Measurements from ENCODE around the gene IPO11. TPM values are rescaled to one million over a fixed set of nuclear protein-coding genes. Genes with fewer than 3 reads are reported as not detected.

IPO11 gene
- total RNA-seq, 1 donor from 2014 or later: 20.2 TPM

DNA sequence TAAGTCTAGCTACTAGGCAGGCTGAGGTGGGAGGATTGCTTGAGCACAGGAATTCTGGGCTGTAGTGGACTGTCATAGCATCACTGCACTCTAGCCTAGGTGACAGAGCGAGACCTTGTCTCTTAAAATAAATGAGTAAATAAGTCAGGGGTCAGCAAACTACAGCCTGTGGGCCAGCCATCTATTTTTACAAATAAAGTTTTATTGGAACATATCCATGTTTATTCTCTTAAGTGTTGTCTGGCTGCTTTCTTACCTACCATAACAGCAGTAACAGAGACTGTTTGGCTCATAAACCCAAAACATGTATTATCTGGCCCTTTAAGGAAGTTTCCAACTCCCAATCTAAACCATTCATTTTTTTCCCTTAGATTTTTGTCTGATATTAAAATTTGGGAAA lies 38.5 kb upstream of the IPO11 start:
- peaks cover 17% of the 10 kb centered on the region for H3K36me3 Mint-ChIP-seq (ENCODE audit: low read depth)
- H3K9me3 Mint-ChIP-seq (ENCODE audit: low read depth): no peaks in the 10 kb centered on the region
- H3K27me3 Mint-ChIP-seq (ENCODE audit: low read depth): no peaks in the 10 kb centered on the region
- no peak overlapping the region for H3K4me3 Mint-ChIP-seq (ENCODE audit: unreplicated experiment)
- no peak overlapping the region for H3K27ac Mint-ChIP-seq (ENCODE audit: unreplicated experiment)
- DNase-seq (ENCODE audit: low spot score): no peak
- TF ChIP-seq, protein P1, sequence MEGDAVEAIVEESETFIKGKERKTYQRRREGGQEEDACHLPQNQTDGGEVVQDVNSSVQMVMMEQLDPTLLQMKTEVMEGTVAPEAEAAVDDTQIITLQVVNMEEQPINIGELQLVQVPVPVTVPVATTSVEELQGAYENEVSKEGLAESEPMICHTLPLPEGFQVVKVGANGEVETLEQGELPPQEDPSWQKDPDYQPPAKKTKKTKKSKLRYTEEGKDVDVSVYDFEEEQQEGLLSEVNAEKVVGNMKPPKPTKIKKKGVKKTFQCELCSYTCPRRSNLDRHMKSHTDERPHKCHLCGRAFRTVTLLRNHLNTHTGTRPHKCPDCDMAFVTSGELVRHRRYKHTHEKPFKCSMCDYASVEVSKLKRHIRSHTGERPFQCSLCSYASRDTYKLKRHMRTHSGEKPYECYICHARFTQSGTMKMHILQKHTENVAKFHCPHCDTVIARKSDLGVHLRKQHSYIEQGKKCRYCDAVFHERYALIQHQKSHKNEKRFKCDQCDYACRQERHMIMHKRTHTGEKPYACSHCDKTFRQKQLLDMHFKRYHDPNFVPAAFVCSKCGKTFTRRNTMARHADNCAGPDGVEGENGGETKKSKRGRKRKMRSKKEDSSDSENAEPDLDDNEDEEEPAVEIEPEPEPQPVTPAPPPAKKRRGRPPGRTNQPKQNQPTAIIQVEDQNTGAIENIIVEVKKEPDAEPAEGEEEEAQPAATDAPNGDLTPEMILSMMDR (IDR thresholded peaks at IDR 0.05): no peak
- H3K4me1 Mint-ChIP-seq (ENCODE audit: low read depth): peaks cover 5% of the 10 kb centered on the region

DNA sequence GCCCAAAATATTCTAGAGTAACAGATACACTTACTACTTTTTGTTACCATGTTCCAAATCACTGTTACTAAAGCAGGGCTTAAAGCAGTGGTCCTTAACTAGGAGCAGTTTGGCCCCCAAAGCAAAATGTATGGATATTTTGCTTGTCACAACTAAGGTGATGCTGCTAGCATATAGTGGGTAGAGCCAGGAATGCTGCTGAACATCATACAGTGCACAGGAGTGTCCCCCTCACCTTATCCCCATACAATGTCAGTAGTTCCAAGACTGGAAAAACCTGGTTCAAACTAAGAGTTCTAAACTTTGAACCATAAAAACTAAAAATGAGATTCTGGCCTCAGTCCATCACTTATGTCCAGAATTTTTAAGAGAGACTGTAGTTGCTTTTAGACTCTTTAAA lies 36.9 kb upstream of the IPO11 start:
- Mint-ChIP-seq H3K27ac (ENCODE audit: unreplicated experiment) (no peak overlapping the region), H3K4me1 (ENCODE audit: low read depth) (peaks cover 5% of the 10 kb centered on the region), H3K27me3 (ENCODE audit: low read depth) (no peaks in the 10 kb centered on the region), H3K9me3 (ENCODE audit: low read depth) (no peaks in the 10 kb centered on the region), H3K4me3 (ENCODE audit: unreplicated experiment) (no peak overlapping the region), H3K36me3 (ENCODE audit: low read depth) (peaks cover 22% of the 10 kb centered on the region)
- TF ChIP-seq, protein P1 (IDR thresholded peaks at IDR 0.05): no peak
- no peak for DNase-seq (ENCODE audit: low spot score)

DNA sequence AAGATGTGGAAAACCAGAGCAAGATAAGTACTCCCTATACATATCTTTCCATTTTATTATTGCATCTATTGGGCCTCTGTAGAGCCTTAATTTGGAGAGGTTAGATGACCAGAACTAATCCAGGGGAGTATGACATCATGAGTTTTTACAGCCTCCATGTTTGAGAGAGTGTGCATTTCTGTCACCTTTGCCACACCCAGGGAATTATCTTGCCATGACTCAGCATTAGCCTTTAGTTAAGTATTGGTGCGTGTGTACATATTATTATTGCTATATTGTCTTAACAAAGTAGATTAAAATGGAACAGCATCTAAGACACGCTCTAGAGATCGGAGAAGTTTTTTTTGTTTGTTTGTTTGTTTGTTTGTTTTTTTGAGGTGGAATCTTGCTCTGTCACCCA lies 36.5 kb upstream of the IPO11 start:
- no peak for DNase-seq (ENCODE audit: low spot score)
- H3K4me3 Mint-ChIP-seq (ENCODE audit: unreplicated experiment): no peak overlapping the region
- peaks cover 24% of the 10 kb centered on the region for H3K36me3 Mint-ChIP-seq (ENCODE audit: low read depth)
- no peaks in the 10 kb centered on the region for H3K9me3 Mint-ChIP-seq (ENCODE audit: low read depth)
- H3K27ac Mint-ChIP-seq (ENCODE audit: unreplicated experiment): no peak overlapping the region
- peaks cover 5% of the 10 kb centered on the region for H3K4me1 Mint-ChIP-seq (ENCODE audit: low read depth)
- TF ChIP-seq, protein P1 (IDR thresholded peaks at IDR 0.05): no peak
- H3K27me3 Mint-ChIP-seq (ENCODE audit: low read depth): no peaks in the 10 kb centered on the region

DNA sequence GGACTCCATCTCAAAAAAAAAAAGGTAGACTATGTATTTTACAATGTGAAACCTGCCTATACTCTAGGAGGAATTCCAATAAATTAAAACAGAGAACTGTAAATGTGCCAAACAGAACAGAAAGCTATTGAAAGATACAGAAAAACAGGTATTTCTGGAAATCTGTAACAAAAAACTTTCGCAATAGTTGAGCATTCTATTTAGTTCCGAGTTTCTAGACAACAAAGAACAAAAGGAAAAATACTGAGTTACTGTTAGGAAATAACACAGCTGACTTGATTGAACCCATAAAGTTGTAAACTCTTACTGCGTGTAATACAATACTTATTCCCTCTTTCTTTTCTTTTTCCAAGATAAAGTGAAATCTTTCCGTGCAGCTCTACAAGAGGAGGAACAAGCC lies 27.4 kb upstream of the IPO11 start:
- TF ChIP-seq, protein P1 (IDR thresholded peaks at IDR 0.05): no peak
- no peaks in the 10 kb centered on the region for H3K27me3 Mint-ChIP-seq (ENCODE audit: low read depth)
- H3K27ac Mint-ChIP-seq (ENCODE audit: unreplicated experiment): no peak overlapping the region
- DNase-seq (ENCODE audit: low spot score): no peak
- H3K36me3 Mint-ChIP-seq (ENCODE audit: low read depth): peaks cover 24% of the 10 kb centered on the region
- no peaks in the 10 kb centered on the region for H3K4me1 Mint-ChIP-seq (ENCODE audit: low read depth)
- no peak overlapping the region for H3K4me3 Mint-ChIP-seq (ENCODE audit: unreplicated experiment)
- no peaks in the 10 kb centered on the region for H3K9me3 Mint-ChIP-seq (ENCODE audit: low read depth)

DNA sequence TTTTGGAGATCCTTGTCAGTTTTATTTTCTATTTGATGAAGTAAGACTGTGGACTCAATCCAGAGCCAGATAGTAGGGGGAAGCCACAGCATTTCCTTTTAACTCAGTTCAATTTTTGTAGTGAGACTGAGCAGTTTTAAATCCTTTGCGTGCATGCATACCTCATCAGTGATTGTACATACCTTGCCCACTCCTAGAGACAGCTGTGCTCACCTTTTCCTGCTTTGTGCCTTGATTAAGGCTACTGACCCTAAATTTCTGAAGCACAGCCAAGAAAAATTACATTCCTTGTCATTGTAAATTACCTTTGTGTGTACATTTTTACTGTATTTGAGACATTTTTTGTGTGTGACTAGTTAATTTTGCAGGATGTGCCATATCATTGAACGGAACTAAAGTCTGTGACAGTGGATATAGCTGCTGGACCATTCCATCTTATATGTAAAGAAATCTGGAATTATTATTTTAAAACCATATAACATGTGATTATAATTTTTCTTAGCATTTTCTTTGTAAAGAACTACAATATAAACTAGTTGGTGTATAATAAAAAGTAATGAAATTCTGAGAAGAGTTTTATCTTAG lies 26.7 kb upstream of the IPO11 start:
- H3K36me3 Mint-ChIP-seq (ENCODE audit: low read depth): peaks cover 20% of the 10 kb centered on the region
- TF ChIP-seq, protein P1 (IDR thresholded peaks at IDR 0.05): no peak
- H3K27ac Mint-ChIP-seq (ENCODE audit: unreplicated experiment): no peak overlapping the region
- no peak overlapping the region for H3K4me3 Mint-ChIP-seq (ENCODE audit: unreplicated experiment)
- H3K27me3 Mint-ChIP-seq (ENCODE audit: low read depth): no peaks in the 10 kb centered on the region
- H3K4me1 Mint-ChIP-seq (ENCODE audit: low read depth): no peaks in the 10 kb centered on the region
- H3K9me3 Mint-ChIP-seq (ENCODE audit: low read depth): no peaks in the 10 kb centered on the region
- DNase-seq (ENCODE audit: low spot score): no peak

All from chondrocyte (in vitro differentiated cells).